Tibial nerve (tissue), 3 donors: ENCODE results near the gene WNT3A.

Experiments
- CTCF ChIP-seq, 5 experiments: fragments of 200-600 bp in 3 of 5; fragments of 450-650 bp in 2 of 5; sonication (generic) in 3 of 5; IDR thresholded peaks; one replicate each; pipeline ENCODE4 v1.5.1; 2016 to 2019; ENCODE audit warnings: antibody characterized with exemption in 5 of 5, mild to moderate bottlenecking in 3 of 5, moderate library complexity in 2 of 5
- POLR2A ChIP-seq, 2 donors: fragments of 450-650 bp; IDR thresholded peaks; one replicate each; pipeline ENCODE4 v1.6.1; 2017; ENCODE audit warnings: antibody characterized with exemption in 2 of 2, mild to moderate bottlenecking in 2 of 2, moderate library complexity in 2 of 2

- no peak for TF ChIP-seq CTCF (IDR thresholded peaks at IDR 0.05)
- TF ChIP-seq POLR2A (IDR thresholded peaks at IDR 0.05), result no peak
Observed at GRCh38 chr1:228104526-228105269, 97.9 kb downstream of the WNT3A start.
